ENCODE results near the gene KIRREL3.

KIRREL3 gene

DNA sequence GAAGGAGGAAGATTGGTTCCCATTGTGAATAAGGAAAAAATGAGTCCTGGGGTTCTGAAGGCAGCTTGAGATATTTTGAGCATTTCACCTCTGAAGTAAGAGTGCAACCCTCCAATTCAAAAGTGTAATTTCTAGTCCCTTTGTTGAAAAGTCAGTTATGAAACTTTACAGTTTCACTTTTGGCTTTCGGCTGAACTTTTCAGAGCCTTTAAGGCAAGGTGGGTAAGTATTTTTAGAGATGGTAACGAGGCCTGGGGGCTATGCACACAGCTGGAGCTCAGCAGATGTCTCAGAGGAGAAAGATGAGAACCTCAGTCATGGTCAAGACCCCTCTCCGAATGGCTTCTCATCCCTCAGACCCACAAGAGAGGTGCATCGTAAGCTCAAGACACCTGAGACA lies 267.6 kb downstream of the KIRREL3 start:
- no peaks in the 10 kb centered on the region for H3K4me1 Mint-ChIP-seq
- no peaks in the 10 kb centered on the region for H3K36me3 Mint-ChIP-seq
- no peak for DNase-seq
- H3K9me3 Mint-ChIP-seq = no peaks in the 10 kb centered on the region
- CTCF ChIA-PET = no interaction called here
- peaks cover 3% of the 10 kb centered on the region for H3K27me3 Mint-ChIP-seq
- no peak overlapping the region for H3K4me3 Mint-ChIP-seq
- H3K27ac Mint-ChIP-seq = no peak overlapping the region

DNA sequence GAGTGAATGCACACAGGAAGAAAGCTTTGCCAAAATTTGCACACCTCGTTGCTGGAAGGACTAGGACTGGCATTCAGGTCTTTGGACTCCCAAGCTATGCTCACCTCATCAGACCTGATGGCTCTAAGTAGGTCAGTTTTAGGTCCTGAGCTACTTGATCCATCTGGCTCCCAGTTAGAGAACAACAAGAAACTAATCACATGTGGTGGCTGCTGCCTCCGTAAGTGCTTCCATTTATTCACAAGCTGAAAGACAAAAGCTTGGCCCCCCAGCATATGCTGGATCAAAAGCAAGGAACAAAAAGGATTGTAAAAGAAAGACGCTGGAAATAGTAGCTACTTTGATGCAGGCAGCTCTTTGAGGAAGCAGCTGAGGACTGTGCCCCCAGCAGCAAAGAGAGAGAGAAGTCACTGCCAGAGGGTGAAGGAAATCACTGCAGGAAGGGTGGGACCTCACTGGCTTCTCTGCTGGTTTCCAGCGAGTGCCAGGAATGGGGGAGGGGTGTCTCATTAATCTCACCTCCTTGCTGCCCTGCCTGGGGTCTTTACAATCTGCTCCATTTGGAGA lies 268.9 kb downstream of the KIRREL3 start:
- H3K36me3 Mint-ChIP-seq = no peaks in the 10 kb centered on the region
- no peaks in the 10 kb centered on the region for H3K4me1 Mint-ChIP-seq
- peaks cover 3% of the 10 kb centered on the region for H3K27me3 Mint-ChIP-seq
- H3K4me3 Mint-ChIP-seq = no peak overlapping the region
- DNase-seq = no peak
- no peak overlapping the region for H3K27ac Mint-ChIP-seq
- H3K9me3 Mint-ChIP-seq = no peaks in the 10 kb centered on the region
- CTCF ChIA-PET = interaction anchor here (0.6 kb wide), 1 partner anchor 11 kb away, joined by 3 read pairs; no protein-coding TSS in a partner anchor

DNA sequence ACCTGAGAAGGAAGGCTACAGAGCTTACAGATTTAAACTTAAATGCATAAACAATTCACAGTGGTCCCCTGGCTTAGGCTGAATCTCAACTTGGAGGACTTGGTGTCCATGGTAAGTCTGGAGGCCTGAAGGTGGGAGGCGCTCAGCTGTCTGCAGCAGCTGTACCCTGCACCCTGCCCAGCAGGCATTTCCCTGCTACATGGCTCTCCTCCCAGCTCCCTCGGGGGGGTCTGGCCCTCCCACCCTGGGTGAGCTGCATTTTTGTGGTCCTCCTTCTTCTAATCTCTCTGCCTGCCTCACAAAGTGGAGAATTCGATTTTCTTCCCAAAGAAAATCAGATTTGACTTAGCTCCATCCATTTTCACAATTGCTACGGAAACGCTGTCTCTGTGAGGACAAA lies 273.2 kb downstream of the KIRREL3 start:
- CTCF ChIA-PET = no interaction called here
- Mint-ChIP-seq H3K36me3 (no peaks in the 10 kb centered on the region), H3K27ac (no peak overlapping the region), H3K9me3 (no peaks in the 10 kb centered on the region), H3K27me3 (no peaks in the 10 kb centered on the region), H3K4me3 (no peak overlapping the region), H3K4me1 (no peaks in the 10 kb centered on the region)
- no peak for DNase-seq

DNA sequence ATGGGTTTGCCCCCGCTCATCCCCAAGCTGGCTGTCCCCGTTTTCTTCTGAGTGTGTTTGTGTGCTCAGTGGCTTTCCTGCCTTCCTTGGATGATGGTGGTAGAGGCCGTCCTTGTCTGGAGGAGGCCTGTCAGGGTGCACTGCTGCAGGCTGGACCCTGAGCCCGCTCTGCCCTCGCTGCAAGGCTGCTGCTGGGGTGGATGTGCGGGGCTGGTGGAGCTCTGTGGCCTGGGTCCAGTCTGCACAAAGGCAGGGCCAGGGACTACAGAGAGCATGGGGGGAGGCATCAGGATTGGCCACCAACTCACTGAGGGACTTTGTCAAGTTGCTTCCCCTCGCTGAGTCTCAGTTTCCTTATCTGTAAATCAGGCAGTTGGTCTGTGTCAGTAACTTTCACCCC lies 275.0 kb downstream of the KIRREL3 start:
- no peak for DNase-seq
- no peaks in the 10 kb centered on the region for H3K27me3 Mint-ChIP-seq
- H3K36me3 Mint-ChIP-seq = no peaks in the 10 kb centered on the region
- H3K4me1 Mint-ChIP-seq = no peaks in the 10 kb centered on the region
- CTCF ChIA-PET = no interaction called here
- no peaks in the 10 kb centered on the region for H3K9me3 Mint-ChIP-seq
- H3K4me3 Mint-ChIP-seq = no peak overlapping the region
- H3K27ac Mint-ChIP-seq = no peak overlapping the region

DNA sequence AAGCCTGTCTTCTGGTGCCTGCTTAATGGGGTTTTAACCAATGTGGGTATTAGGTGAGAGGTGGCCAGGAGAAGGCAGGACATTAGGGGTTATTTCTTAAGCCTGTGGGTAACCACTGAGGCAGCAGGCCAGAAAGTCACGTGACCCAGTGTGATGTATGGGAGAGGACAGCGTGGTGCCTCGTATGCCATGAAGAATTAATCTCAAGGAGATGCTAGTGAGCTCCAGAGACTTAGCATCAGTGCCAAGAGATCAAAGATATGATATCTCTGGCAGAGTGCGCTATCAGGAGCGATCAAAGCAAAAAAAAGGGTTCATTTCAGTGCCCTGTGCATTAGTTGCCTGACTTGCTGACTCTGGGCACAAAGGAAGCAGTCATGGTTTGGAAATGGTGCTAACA lies 275.5 kb downstream of the KIRREL3 start:
- no peak overlapping the region for H3K4me3 Mint-ChIP-seq
- H3K4me1 Mint-ChIP-seq = no peaks in the 10 kb centered on the region
- no peaks in the 10 kb centered on the region for H3K9me3 Mint-ChIP-seq
- CTCF ChIA-PET = no interaction called here
- no peaks in the 10 kb centered on the region for H3K36me3 Mint-ChIP-seq
- DNase-seq = no peak
- H3K27ac Mint-ChIP-seq = no peak overlapping the region
- H3K27me3 Mint-ChIP-seq = no peaks in the 10 kb centered on the region

DNA sequence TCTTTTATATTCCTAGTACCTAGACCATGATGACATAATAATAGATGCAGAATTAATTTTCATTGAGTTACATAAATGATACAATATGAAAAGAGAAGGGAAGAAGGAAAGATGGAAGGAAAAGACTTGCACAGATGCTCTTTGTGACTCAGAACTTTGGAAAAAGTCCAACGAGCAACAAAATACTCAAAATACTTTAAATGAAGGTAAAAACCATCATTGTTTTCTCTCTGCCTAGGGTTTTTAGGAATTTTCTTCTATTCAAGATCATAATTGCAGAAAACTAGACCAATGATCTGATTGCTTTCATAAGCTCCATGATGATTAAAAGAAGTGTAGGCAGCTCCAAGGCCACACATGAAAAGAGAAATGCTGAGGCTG lies 276.9 kb downstream of the KIRREL3 start:
- Mint-ChIP-seq H3K9me3 (no peaks in the 10 kb centered on the region), H3K4me3 (no peak overlapping the region), H3K27me3 (no peaks in the 10 kb centered on the region), H3K36me3 (no peaks in the 10 kb centered on the region), H3K4me1 (no peaks in the 10 kb centered on the region), H3K27ac (no peak overlapping the region)
- no peak for DNase-seq
- CTCF ChIA-PET = no interaction called here

DNA sequence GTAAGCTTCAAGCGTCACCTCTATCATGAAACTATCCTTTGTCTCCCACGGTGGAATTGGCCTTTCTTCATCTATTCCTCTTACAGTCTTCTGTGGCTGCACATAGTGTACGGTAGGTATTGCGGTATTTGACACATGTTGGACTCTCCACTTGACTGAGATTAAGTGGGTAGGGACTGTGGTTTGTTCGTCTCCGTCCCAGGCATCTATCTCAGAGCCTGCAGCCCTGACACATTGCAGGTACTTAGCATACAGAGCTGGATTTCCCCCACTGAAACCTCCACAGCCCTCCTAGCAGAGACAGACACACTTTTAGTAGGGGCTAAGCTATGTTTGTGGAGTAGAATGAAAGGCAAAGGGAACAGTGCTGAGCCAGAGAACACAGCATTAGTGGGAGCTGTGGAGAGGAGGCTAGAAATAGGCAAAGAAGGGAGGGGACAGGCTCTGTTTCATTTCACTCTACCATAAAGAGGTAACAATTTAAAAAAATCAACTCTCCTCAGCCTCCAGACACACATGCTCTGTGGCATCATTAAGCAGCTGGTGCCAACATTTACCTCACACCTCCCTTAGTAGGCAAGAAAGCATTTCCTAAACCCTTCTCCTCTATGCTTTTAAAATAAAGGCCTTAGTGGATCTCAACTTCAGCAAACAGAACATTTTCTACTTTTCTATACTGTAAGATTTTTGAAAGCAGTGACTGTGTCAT lies 277.5 kb downstream of the KIRREL3 start:
- no peaks in the 10 kb centered on the region for H3K9me3 Mint-ChIP-seq
- no peaks in the 10 kb centered on the region for H3K4me1 Mint-ChIP-seq
- H3K36me3 Mint-ChIP-seq = no peaks in the 10 kb centered on the region
- no peak overlapping the region for H3K4me3 Mint-ChIP-seq
- H3K27ac Mint-ChIP-seq = no peak overlapping the region
- CTCF ChIA-PET = no interaction called here
- DNase-seq = no peak
- no peaks in the 10 kb centered on the region for H3K27me3 Mint-ChIP-seq

DNA sequence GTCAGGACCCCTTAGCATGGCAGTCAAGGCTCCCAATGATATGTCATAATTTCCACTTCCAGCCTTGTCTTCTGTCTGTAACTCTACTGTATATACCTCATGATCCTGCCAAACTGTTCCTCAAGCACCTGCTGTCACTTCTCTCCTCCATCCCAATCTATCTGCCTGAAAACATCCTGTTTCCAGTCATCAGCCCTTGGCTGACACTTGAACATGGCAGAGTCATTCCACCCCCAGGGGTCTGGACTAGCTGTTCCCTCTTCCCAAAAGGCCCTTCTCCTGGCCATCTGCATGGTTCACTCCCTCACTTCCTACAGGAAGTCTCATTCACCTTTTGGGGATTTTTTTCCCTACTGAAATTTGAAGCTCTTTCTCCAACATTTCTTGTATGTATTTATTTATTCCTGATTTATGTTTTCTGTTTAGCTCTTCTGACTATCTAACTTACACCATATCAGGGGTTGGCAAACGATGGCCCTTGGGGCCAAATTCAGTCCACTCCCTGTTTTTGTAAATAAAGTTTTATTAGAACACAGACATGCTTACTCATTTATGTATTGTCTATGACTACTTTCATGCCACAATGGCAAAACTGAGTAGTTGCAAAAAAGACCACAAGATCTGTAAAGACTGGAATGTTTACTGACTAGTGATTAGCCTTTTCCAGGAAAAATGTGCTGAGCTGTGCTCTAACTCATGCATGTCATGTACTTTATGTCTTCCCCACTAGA lies 278.4 kb downstream of the KIRREL3 start:
- CTCF ChIA-PET = no interaction called here
- H3K4me3 Mint-ChIP-seq = no peak overlapping the region
- H3K27me3 Mint-ChIP-seq = no peaks in the 10 kb centered on the region
- no peak for DNase-seq
- no peak overlapping the region for H3K27ac Mint-ChIP-seq
- no peaks in the 10 kb centered on the region for H3K4me1 Mint-ChIP-seq
- no peaks in the 10 kb centered on the region for H3K36me3 Mint-ChIP-seq
- H3K9me3 Mint-ChIP-seq = no peaks in the 10 kb centered on the region

DNA sequence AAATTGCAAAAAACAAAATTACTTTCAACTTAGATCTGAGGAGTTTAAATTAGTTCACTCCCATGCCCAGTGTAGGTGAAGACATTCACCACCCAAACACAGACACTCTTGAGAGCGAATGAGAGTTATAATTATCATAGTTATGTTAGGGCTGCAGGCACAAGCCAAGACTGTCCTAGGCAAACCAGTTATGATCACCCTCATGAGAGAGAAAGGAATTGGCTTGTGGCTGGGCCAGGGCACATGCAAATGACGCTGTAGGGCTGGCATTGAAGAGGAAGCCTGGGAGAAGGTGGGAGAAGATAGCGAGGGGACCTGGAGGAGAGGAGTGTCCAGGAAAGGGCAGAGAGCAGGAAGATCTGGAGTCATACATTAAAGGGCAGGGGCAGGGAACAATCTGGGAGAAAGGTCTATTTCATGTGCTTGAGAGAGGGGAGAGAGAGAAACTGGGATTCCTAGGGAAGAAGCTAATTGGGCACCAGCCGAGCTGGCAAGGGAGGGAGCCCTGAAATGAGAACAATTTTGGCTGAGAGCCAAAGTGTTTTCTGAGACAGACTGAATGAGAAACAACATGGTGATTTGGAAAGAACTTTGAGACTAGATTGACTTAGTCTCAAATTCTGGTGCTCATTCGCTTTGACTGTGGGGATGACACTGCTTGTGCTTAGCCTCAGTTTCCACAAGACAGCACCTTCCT lies 279.9 kb downstream of the KIRREL3 start:
- Mint-ChIP-seq H3K27me3 (no peaks in the 10 kb centered on the region), H3K27ac (no peak overlapping the region), H3K4me3 (no peak overlapping the region), H3K36me3 (no peaks in the 10 kb centered on the region), H3K4me1 (no peaks in the 10 kb centered on the region), H3K9me3 (no peaks in the 10 kb centered on the region)
- CTCF ChIA-PET = interaction anchor here (0.6 kb wide), 1 partner anchor 11 kb away, joined by 3 read pairs; no protein-coding TSS in a partner anchor
- DNase-seq = no peak

DNA sequence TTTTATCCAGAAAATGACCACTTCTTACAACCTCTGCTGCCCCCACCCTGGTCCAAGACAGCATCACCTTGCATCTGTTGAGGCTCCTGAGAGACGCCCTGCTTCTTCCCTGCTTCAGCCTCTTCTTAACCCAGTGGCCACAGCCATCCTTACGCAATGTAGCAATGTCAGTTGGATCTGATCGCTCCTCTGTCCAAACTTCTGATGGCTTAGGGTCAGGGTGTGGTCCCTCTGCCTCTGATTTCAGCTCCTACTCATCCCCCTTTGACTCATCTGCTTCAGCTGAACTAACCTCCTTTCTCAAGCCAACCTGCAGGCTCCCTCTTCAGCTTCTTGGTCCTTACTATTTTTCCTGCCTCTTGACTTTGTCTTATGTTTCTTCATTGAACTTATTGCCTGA lies 280.8 kb downstream of the KIRREL3 start:
- H3K27ac Mint-ChIP-seq = peak overlapping the region; percentile 29
- H3K4me1 Mint-ChIP-seq = no peaks in the 10 kb centered on the region
- H3K36me3 Mint-ChIP-seq = no peaks in the 10 kb centered on the region
- no peaks in the 10 kb centered on the region for H3K27me3 Mint-ChIP-seq
- H3K9me3 Mint-ChIP-seq = no peaks in the 10 kb centered on the region
- no peak for DNase-seq
- H3K4me3 Mint-ChIP-seq = no peak overlapping the region
- CTCF ChIA-PET = interaction anchor here (0.8 kb wide), 1 partner anchor 270 kb away, joined by 3 read pairs; no protein-coding TSS in a partner anchor

DNA sequence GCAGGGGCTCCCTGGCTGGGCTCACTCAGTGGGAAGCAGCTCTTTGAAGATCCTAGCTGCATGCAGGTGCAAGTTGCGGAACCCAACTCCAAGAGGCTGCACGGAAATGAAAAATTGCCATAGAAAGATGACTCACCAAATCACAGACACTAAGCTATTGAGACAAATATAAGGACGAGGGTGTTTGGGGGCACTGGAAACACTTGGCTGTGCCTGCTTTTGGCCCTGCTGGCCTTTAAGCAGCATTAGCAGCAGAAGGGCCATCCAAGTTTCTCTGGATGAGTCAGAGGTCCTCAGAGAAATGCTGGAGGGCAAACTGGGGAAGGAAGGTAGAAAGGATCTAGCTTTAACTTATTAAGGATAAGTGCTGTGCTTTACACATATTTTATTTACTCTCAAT lies 282.3 kb downstream of the KIRREL3 start:
- Mint-ChIP-seq H3K4me3 (no peak overlapping the region), H3K9me3 (no peaks in the 10 kb centered on the region), H3K36me3 (no peaks in the 10 kb centered on the region), H3K27me3 (no peaks in the 10 kb centered on the region), H3K4me1 (no peaks in the 10 kb centered on the region), H3K27ac (no peak overlapping the region)
- no peak for DNase-seq
- CTCF ChIA-PET = no interaction called here

DNA sequence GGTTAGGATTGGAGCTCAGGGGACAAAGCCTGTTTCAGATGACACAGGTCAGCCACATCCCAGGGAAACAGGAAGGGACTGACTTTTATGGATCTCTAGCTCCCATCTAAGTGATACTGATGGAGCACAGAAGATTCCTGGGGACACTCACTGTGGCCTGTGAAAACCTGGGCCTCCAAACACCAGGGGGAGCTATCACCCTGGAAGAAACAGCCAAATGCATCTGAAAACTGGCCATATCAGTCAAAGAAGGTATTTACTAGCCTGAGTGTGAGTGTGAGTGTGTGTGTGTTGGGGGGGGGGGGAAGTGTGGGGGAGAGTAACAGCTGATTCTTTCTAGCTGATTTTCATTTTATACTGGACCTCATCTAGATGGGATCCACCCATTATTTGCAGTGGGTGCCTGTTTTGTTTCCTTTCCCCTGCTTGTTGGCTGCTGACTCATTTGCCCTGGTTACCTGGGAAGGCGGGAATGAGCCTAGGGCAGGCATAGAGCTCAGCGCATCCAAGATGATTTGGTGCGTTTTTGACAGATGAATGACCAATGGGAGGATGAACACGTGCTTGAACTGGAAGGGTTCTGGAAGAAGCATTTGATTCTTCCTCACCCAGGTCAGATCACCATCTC lies 284.0 kb downstream of the KIRREL3 start:
- Mint-ChIP-seq H3K9me3 (no peaks in the 10 kb centered on the region), H3K27ac (no peak overlapping the region), H3K36me3 (no peaks in the 10 kb centered on the region), H3K4me3 (no peak overlapping the region), H3K27me3 (peaks cover 14% of the 10 kb centered on the region), H3K4me1 (no peaks in the 10 kb centered on the region)
- peak; percentile 42 for DNase-seq
- CTCF ChIA-PET = interaction anchor here (1.0 to 1.7 kb wide), 4 partner anchors 10 to 629 kb away, joined by 3 to 11 read pairs (median 3); no protein-coding TSS in a partner anchor

DNA sequence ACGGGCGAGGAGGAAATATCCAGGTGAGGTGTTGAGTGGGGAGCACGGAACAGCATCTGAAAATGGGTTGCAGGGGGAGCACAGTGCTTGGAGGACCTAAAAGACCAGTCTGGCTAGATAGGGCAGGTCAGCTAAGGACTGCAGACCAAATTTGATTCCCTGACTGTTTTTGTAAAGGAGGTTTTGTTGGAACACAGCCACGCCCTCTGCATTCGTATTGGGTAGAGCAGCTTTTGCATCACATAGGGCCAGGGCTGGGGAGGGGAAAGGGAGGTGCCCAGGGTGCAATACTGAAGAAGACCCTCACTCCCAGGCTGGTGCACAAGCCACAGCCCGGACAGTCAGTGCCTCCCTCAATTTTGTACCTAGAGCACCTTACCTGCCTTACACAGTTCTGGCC lies 286.8 kb downstream of the KIRREL3 start:
- CTCF ChIA-PET = no interaction called here
- DNase-seq = no peak
- H3K27ac Mint-ChIP-seq = no peak overlapping the region
- H3K4me1 Mint-ChIP-seq = no peaks in the 10 kb centered on the region
- no peaks in the 10 kb centered on the region for H3K36me3 Mint-ChIP-seq
- H3K4me3 Mint-ChIP-seq = no peak overlapping the region
- H3K9me3 Mint-ChIP-seq = no peaks in the 10 kb centered on the region
- H3K27me3 Mint-ChIP-seq = peaks cover 14% of the 10 kb centered on the region

DNA sequence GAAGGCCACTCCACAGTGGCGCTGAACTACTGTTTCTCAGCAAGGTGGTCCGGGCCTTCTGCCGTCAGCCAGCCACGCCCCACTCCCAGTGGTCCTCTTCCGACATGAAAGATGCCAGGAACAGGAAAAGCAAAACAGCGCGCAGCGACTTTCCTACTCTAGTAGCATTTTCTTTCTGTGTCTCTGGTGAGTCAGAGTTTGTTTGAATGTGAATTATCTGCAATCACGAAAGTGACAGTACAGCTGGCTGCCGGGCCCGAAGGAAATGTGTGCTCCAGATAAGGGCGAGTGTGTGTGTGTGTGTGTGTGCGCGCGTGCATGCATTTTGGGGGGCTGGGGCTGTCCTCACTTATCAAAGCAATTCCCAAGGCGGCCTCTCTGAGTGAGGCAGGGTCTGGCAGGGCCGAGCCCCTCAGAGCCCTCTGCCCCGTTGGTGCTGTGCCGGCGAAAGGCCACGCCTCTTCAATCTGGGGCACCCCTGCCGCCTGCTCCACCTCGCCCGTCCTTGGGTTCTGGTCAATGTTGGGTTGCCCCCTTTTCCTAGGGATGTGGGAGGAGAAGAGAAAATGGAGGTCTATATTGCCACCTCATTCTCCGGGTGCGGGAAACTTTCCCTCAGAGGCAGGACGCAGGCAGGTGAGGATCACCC lies 288.5 kb downstream of the KIRREL3 start:
- H3K27me3 Mint-ChIP-seq = peaks cover 14% of the 10 kb centered on the region
- CTCF ChIA-PET = no interaction called here
- no peak overlapping the region for H3K27ac Mint-ChIP-seq

More for the DNA sequence above, 288.5 kb downstream of the KIRREL3 start:
- H3K4me1 Mint-ChIP-seq = no peaks in the 10 kb centered on the region
- H3K4me3 Mint-ChIP-seq = no peak overlapping the region
- no peak for DNase-seq
- H3K36me3 Mint-ChIP-seq = no peaks in the 10 kb centered on the region
- no peaks in the 10 kb centered on the region for H3K9me3 Mint-ChIP-seq

All from activated naive CD4-positive, alpha-beta T cell treated with anti-CD3 and anti-CD28 coated beads, Interleukin-2, amount 10 ng/mL, durations not matched to agents 7 days and 5 days (primary cell).